Adrenal gland (tissue), 12 donors: ENCODE data around the gene HYAL2. TPM values are rescaled to one million over a fixed set of nuclear protein-coding genes. Genes with fewer than 3 reads are reported as not detected.

Experiments used
- DNase-seq, 7 donors: peaks; one replicate each; pipeline ENCODE4 v3.0.0-alpha.2; 2019 to 2020
- H3K27ac ChIP-seq, 5 donors: fragments of 200-600 bp; sonication (generic) in 4 of 5; 1 replicate in 3 of 5; 2 replicates in 2 of 5; pipeline versions ENCODE4 v1.5.1 to v1.8.0; 2016 to 2020; ENCODE audit warnings: mild to moderate bottlenecking in 1 of 5
- H3K27me3 ChIP-seq: fragments of 200-600 bp; 2 replicates; pipeline ENCODE4 v1.8.0; 2021
- H3K36me3 ChIP-seq, 2 donors: fragments of 200-600 bp; replicated peaks in 1 of 2; 1 replicate in 1 of 2; 2 replicates in 1 of 2; pipeline versions ENCODE4 v1.5.1 to v1.8.0; 2018 to 2022
- H3K4me1 ChIP-seq, 2 donors: fragments of 200-600 bp; replicated peaks in 1 of 2; 1 replicate in 1 of 2; 2 replicates in 1 of 2; pipeline versions ENCODE4 v1.5.1 to v1.8.0; 2018 to 2021
- H3K4me3 ChIP-seq, 4 donors: fragments of 200-600 bp; sonication (generic) in 3 of 4; one replicate each; pipeline ENCODE4 v1.5.1; 2016 to 2018
- H3K9me3 ChIP-seq, 3 donors: fragments of 200-600 bp; sonication (generic) in 1 of 3; replicated peaks in 1 of 3; 1 replicate in 2 of 3; 2 replicates in 1 of 3; pipeline versions ENCODE4 v1.5.1 to v1.8.0; 2016 to 2021
- CTCF ChIP-seq, 6 experiments: fragments of 450-650 bp in 4 of 6; fragments of 200-600 bp in 2 of 6; sonication (generic) in 1 of 6; IDR thresholded peaks; 1 replicate in 5 of 6; 2 replicates in 1 of 6; pipeline versions ENCODE4 v1.5.1 to v1.8.0; 2016 to 2021; ENCODE audit warnings: antibody characterized with exemption in 6 of 6, mild to moderate bottlenecking in 2 of 6, moderate library complexity in 1 of 6
- POLR2A ChIP-seq, 2 donors: fragments of 450-650 bp; IDR thresholded peaks; one replicate each; pipeline ENCODE4 v1.6.1; 2017; ENCODE audit warnings: antibody characterized with exemption in 2 of 2, mild to moderate bottlenecking in 2 of 2, moderate library complexity in 1 of 2
- WGBS, 4 donors: extraction: QIAGEN DNeasy Blood & Tissue Kit in 2 of 4; methylation state at CpG; one replicate each; pipeline versions ENCODE4 v1.1.5 to v1.1.7; 2013 to 2017; 5-methylcytosine and 5-hydroxymethylcytosine counted together
- intact Hi-C, 2 donors: fragments of 100-400 bp; cut with DNase I; formaldehyde crosslinking; loops; one replicate each; pipeline versions ENCODE4 v1.14.1 to v1.15.0; 2022 to 2023
- polyA plus RNA-seq, 3 donors: library from polyadenylated mRNA; stranded (reverse); fragments of 200-250 nt in 2 of 3; fragments of 350-450 nt in 1 of 3; fragmentation: Illumina TruSeq in 1 of 3; extraction: RNeasy Lipid Tissue Mini Kit (QIAGEN cat#74804) in 1 of 3; gene quantifications; one replicate each; pipeline ENCODE4 v1.2.3, GENCODE V29; 2013 to 2014
- total RNA-seq, 9 donors: library from RNA; depleted of rRNA in 4 of 9; stranded (reverse); fragments of >200 nt in 4 of 9; fragments of 120-200 nt in 1 of 9; fragmentation: NEBNext Ultra II Directional in 1 of 9; extraction: Animal tissue kit (Norgen Biotek cat#: 25700) in 1 of 9; gene quantifications; one replicate each; pipeline versions ENCODE4 v1.1.0 to v1.2.4, GENCODE V29; 2013 to 2023
- donor health status: healthy with polysubstance abuse.
- donor health status: Bipolar disorder and iron deficiency.
- donor health status: DM: yes; HTN: yes; CAD: no.
- donor health status: DM: no; HTN: no; CAD: no.
- donor health status: DM: no; HTN: no; CAD: no.
- donor health status: DM: yes; HTN: yes; CAD: no.

Gene HYAL2
- total and polyA plus RNA-seq, 12 donors, result 28.0 to 186 (median 99.8) TPM

- no peaks in the 10 kb centered on the region for H3K27me3 ChIP-seq
- H3K9me3 ChIP-seq, result no peaks in the 10 kb centered on the region
- H3K4me1 ChIP-seq, result peaks cover 29 to 60% of the 10 kb centered on the region in 2 donors
- no peak overlapping the region for H3K4me3 ChIP-seq
- 8 to 45% (median 37%) methylated on average over 1 to 4 of the region's 4 CpGs for WGBS, 4 donors
- peak overlapping the region; percentile 14 to 98 (median 94) for H3K27ac ChIP-seq
- peak; percentile 64 to 89 (median 78) for DNase-seq
- TF ChIP-seq CTCF (IDR thresholded peaks at IDR 0.05) (peak; percentile 77 to 93 (median 85)), POLR2A (IDR thresholded peaks at IDR 0.05) (no peak)
- intact Hi-C loops, result loop anchor here in 1 of 2 donors (5.0 kb wide), 1 partner anchor 52 kb away; no protein-coding TSS in a partner anchor
- H3K36me3 ChIP-seq, result peaks cover 0 to 21% of the 10 kb centered on the region in 2 donors
Observed at GRCh38 chr3:50324351-50325112, 2.0 kb upstream of the HYAL2 start.

- H3K4me3 ChIP-seq, result no peak overlapping the region
- H3K9me3 ChIP-seq, result no peaks in the 10 kb centered on the region
- peak overlapping the region; percentile 14 to 98 (median 94) for H3K27ac ChIP-seq
- DNase-seq, result peak in 6 of 7 donors; percentile 46 to 80 (median 62)
- intact Hi-C loops, result loop anchor here in 1 of 2 donors (5.0 kb wide), 1 partner anchor 51 kb away; no protein-coding TSS in a partner anchor
- H3K36me3 ChIP-seq, result peaks cover 0 to 22% of the 10 kb centered on the region in 2 donors
- H3K4me1 ChIP-seq, result peaks cover 33 to 66% of the 10 kb centered on the region in 2 donors
- H3K27me3 ChIP-seq, result no peaks in the 10 kb centered on the region
- 33 to 64% (median 51%) methylated on average over 1 to 5 of the region's 5 CpGs for WGBS, 4 donors
- TF ChIP-seq POLR2A (IDR thresholded peaks at IDR 0.05), result no peak
- TF ChIP-seq CTCF (IDR thresholded peaks at IDR 0.05), result peak in 2 of 6 experiments; percentile 11 to 31
Observed at GRCh38 chr3:50323614-50324199, 1.2 kb upstream of the HYAL2 start.

GRCh38 chr3:50323092-50323600, 601 bp upstream of the HYAL2 start:
- Histone ChIP-seq H3K9me3 (no peaks in the 10 kb centered on the region), H3K4me1 (peaks cover 39 to 67% of the 10 kb centered on the region in 2 donors), H3K27ac (peak overlapping the region; percentile 35 to 98 (median 94)), H3K4me3 (no peak overlapping the region), H3K27me3 (no peaks in the 10 kb centered on the region), H3K36me3 (peaks cover 0 to 28% of the 10 kb centered on the region in 2 donors)
- TF ChIP-seq POLR2A (IDR thresholded peaks at IDR 0.05), result no peak
- no peak for TF ChIP-seq CTCF (IDR thresholded peaks at IDR 0.05)
- DNase-seq, result peak; percentile 48 to 86 (median 67)
- intact Hi-C loops, result loop anchor here in 1 of 2 donors (5.0 kb wide), 1 partner anchor 51 kb away; no protein-coding TSS in a partner anchor
- 24 to 40% (median 36%) methylated on average over 3 to 4 of the region's 4 CpGs for WGBS, 4 donors

GRCh38 chr3:50322115-50322385, 495 bp downstream of the HYAL2 start:
- Histone ChIP-seq H3K4me3 (peak overlapping the region in 2 of 4 donors; percentile 71 to 96), H3K27me3 (no peaks in the 10 kb centered on the region), H3K4me1 (peaks cover 41 to 71% of the 10 kb centered on the region in 2 donors), H3K27ac (peak overlapping the region; percentile 35 to 98 (median 94)), H3K36me3 (peaks cover 0 to 38% of the 10 kb centered on the region in 2 donors), H3K9me3 (no peaks in the 10 kb centered on the region)
- no peak for DNase-seq
- intact Hi-C loops, result loop anchor here in 1 of 2 donors (5.0 kb wide), 1 partner anchor 50 kb away; no protein-coding TSS in a partner anchor
- TF ChIP-seq CTCF (IDR thresholded peaks at IDR 0.05) (no peak), POLR2A (IDR thresholded peaks at IDR 0.05) (no peak)
- 17 to 39% (median 29%) methylated on average over 4 to 14 of the region's 14 CpGs for WGBS, 4 donors
